ENCODE data around the gene BICD1. TPM values are rescaled to one million over a fixed set of nuclear protein-coding genes. Genes with fewer than 3 reads are reported as not detected.

BICD1 gene
- total RNA-seq, 1 donor from 2014 or later, result 7.7 TPM

- DNase-seq (ENCODE audit: low read depth), result no peak
- H3K4me3 ChIP-seq (ENCODE audit: low read depth, low read length), result no peak overlapping the region
- TF ChIP-seq CTCF (conservative IDR thresholded peaks at IDR 0.05; ENCODE audit: low read depth, low read length), result no peak
These were observed 288.4 kb downstream of the BICD1 start for GRCh38 chr12:32395026-32395425.

- no peak for DNase-seq (ENCODE audit: low read depth)
- H3K4me3 ChIP-seq (ENCODE audit: low read depth, low read length), result no peak overlapping the region
- no peak for TF ChIP-seq CTCF (conservative IDR thresholded peaks at IDR 0.05; ENCODE audit: low read depth, low read length)
These were observed 291.0 kb downstream of the BICD1 start for GRCh38 chr12:32397696-32398095.

GRCh38 chr12:32398181-32398580, 291.5 kb downstream of the BICD1 start:
- no peak for TF ChIP-seq CTCF (conservative IDR thresholded peaks at IDR 0.05; ENCODE audit: low read depth, low read length)
- no peak overlapping the region for H3K4me3 ChIP-seq (ENCODE audit: low read depth, low read length)
- DNase-seq (ENCODE audit: low read depth), result no peak

- no peak for DNase-seq (ENCODE audit: low read depth)
- no peak for TF ChIP-seq CTCF (conservative IDR thresholded peaks at IDR 0.05; ENCODE audit: low read depth, low read length)
- peak overlapping the region; percentile 99 for H3K4me3 ChIP-seq (ENCODE audit: low read depth, low read length)
These were observed 292.2 kb downstream of the BICD1 start for GRCh38 chr12:32398816-32399369.

GRCh38 chr12:32399370-32400113, 292.9 kb downstream of the BICD1 start, which contains the start of gene FGD4:
FGD4 (plus strand) TSS chr12:32399558.
- H3K4me3 ChIP-seq (ENCODE audit: low read depth, low read length), result peak within 1 kb of the TSS; percentile 99
- no peak for DNase-seq (ENCODE audit: low read depth)

GRCh38 chr12:32400114-32400672, 293.5 kb downstream of the BICD1 start:
- no peak for TF ChIP-seq CTCF (conservative IDR thresholded peaks at IDR 0.05; ENCODE audit: low read depth, low read length)
- DNase-seq (ENCODE audit: low read depth), result no peak
- H3K4me3 ChIP-seq (ENCODE audit: low read depth, low read length), result peak overlapping the region; percentile 99

More at GRCh38 chr12:32399370-32400113, 292.9 kb downstream of the BICD1 start, which contains the start of gene FGD4:
- peak; percentile 54 for TF ChIP-seq CTCF (conservative IDR thresholded peaks at IDR 0.05; ENCODE audit: low read depth, low read length)

Data from epithelial cell of proximal tubule (primary cell).